ENCODE data around the gene TMEM145. TPM values are rescaled to one million over a fixed set of nuclear protein-coding genes. Genes with fewer than 3 reads are reported as not detected.

Gene TMEM145
- total RNA-seq, 1 donor from 2014 or later, result 18.4 TPM

DNA sequence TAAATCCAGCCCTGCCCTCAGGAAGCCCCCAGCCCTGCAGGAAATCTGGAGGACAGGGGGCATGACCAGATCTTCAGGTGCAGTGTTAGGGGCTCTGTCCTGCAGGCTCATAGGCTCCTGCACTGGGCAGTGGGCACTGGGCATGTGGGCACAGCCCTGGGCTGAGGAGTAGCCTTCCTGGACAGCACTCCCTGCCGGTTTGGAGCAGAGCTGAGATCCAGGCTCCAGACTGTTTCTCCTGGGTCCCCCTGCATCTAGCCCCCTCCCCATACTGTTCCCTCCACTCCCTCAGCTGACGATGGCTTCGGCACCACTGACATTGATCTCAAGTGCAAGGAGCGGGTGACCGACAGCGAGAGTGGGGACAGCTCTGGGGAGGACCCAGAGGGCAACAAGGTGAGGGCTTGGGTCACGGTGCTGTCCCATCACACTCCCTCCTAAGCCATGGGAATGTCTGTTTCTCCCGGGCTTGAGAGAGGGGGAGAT is 23.5 kb upstream of the TMEM145 start:
- TF ChIP-seq, protein P1, sequence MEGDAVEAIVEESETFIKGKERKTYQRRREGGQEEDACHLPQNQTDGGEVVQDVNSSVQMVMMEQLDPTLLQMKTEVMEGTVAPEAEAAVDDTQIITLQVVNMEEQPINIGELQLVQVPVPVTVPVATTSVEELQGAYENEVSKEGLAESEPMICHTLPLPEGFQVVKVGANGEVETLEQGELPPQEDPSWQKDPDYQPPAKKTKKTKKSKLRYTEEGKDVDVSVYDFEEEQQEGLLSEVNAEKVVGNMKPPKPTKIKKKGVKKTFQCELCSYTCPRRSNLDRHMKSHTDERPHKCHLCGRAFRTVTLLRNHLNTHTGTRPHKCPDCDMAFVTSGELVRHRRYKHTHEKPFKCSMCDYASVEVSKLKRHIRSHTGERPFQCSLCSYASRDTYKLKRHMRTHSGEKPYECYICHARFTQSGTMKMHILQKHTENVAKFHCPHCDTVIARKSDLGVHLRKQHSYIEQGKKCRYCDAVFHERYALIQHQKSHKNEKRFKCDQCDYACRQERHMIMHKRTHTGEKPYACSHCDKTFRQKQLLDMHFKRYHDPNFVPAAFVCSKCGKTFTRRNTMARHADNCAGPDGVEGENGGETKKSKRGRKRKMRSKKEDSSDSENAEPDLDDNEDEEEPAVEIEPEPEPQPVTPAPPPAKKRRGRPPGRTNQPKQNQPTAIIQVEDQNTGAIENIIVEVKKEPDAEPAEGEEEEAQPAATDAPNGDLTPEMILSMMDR (conservative IDR thresholded peaks at IDR 0.05), result no peak
- no peaks in the 10 kb centered on the region for H3K9me3 Mint-ChIP-seq
- peaks cover 4% of the 10 kb centered on the region for H3K27me3 Mint-ChIP-seq (ENCODE audit: low read depth)
- DNase-seq (ENCODE audit: low read depth, low spot score), result no peak
- H3K36me3 Mint-ChIP-seq (ENCODE audit: low read depth), result peaks cover 9% of the 10 kb centered on the region
- H3K4me1 Mint-ChIP-seq, result peaks cover 25% of the 10 kb centered on the region
- H3K27ac Mint-ChIP-seq (ENCODE audit: unreplicated experiment), result no peak overlapping the region
- H3K4me3 Mint-ChIP-seq, result peak overlapping the region; percentile 41

DNA sequence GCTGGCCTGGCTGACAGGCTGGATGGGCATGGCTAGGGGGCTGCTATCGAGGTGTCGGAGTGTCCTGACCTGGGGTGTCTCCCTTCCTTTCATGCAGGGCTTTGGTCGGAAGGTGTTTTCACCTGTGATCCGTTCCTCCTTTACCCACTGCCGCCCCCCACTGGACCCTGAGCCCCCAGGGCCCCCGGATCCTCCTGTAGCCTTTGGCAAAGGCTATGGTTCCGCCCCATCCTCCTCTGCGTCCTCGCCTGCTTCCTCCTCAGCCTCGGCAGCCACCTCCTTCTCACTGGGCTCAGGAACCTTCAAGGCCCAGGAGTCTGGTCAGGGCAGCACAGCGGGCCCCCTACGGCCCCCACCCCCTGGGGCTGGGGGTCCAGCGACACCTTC is 23.0 kb upstream of the TMEM145 start:
- DNase-seq (ENCODE audit: low read depth, low spot score), result no peak
- Mint-ChIP-seq H3K9me3 (no peaks in the 10 kb centered on the region), H3K36me3 (ENCODE audit: low read depth) (peaks cover 5% of the 10 kb centered on the region), H3K27ac (ENCODE audit: unreplicated experiment) (no peak overlapping the region), H3K4me1 (peaks cover 20% of the 10 kb centered on the region), H3K4me3 (no peak overlapping the region), H3K27me3 (ENCODE audit: low read depth) (no peaks in the 10 kb centered on the region)
- TF ChIP-seq, protein P1 (conservative IDR thresholded peaks at IDR 0.05), result no peak

DNA sequence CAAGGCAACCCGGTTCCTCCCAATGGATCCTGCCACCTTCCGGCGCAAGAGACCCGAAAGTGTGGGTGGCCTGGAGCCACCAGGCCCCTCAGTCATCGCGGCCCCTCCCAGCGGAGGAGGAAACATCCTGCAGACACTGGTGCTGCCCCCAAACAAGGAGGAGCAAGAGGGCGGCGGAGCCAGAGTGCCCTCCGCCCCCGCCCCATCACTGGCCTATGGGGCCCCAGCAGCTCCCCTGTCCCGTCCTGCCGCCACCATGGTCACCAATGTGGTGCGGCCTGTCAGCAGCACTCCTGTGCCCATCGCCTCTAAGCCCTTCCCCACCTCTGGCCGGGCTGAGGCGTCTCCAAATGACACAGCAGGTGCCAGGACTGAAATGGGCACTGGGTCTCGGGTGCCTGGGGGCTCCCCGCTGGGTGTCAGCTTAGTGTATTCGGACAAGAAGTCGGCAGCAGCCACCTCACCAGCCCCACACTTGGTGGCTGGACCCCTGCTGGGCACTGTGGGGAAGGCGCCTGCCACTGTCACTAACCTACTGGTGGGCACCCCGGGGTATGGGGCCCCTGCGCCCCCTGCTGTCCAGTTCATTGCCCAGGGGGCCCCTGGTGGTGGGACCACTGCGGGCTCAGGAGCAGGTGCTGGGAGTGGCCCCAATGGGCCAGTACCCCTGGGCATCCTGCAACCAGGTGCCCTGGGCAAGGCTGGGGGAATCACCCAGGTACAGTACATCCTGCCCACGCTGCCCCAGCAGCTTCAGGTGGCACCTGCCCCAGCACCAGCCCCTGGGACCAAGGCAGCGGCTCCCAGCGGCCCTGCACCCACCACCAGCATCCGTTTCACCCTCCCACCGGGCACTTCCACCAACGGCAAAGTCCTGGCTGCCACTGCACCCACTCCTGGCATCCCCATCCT is 22.3 kb upstream of the TMEM145 start:
- Mint-ChIP-seq H3K27me3 (ENCODE audit: low read depth) (no peaks in the 10 kb centered on the region), H3K4me3 (no peak overlapping the region), H3K36me3 (ENCODE audit: low read depth) (peaks cover 5% of the 10 kb centered on the region), H3K4me1 (peaks cover 13% of the 10 kb centered on the region), H3K27ac (ENCODE audit: unreplicated experiment) (no peak overlapping the region), H3K9me3 (no peaks in the 10 kb centered on the region)
- TF ChIP-seq, protein P1 (conservative IDR thresholded peaks at IDR 0.05), result peak; percentile 60
- DNase-seq (ENCODE audit: low read depth, low spot score), result peak; percentile 51

DNA sequence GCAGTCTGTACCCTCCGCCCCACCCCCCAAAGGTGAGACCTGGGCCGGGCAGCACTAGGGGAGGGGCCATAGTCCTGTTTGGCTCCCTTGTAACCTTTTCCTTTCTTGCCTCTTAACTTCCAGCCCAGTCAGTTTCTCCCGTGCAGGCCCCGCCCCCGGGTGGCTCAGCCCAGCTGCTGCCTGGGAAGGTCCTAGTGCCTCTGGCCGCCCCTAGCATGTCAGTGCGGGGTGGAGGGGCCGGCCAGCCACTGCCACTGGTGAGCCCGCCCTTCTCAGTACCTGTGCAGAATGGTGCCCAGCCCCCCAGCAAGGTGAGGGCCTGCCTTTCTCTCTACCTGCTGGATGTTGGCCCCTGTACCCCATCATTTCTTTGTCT is 21.7 kb upstream of the TMEM145 start:
- peak overlapping the region; percentile 10 for H3K27ac Mint-ChIP-seq (ENCODE audit: unreplicated experiment)
- H3K4me1 Mint-ChIP-seq, result peaks cover 8% of the 10 kb centered on the region
- DNase-seq (ENCODE audit: low read depth, low spot score), result no peak
- peak overlapping the region; percentile 3 for H3K4me3 Mint-ChIP-seq
- TF ChIP-seq, protein P1 (conservative IDR thresholded peaks at IDR 0.05), result no peak
- peaks cover 2% of the 10 kb centered on the region for H3K27me3 Mint-ChIP-seq (ENCODE audit: low read depth)
- H3K9me3 Mint-ChIP-seq, result no peaks in the 10 kb centered on the region
- peaks cover 5% of the 10 kb centered on the region for H3K36me3 Mint-ChIP-seq (ENCODE audit: low read depth)

DNA sequence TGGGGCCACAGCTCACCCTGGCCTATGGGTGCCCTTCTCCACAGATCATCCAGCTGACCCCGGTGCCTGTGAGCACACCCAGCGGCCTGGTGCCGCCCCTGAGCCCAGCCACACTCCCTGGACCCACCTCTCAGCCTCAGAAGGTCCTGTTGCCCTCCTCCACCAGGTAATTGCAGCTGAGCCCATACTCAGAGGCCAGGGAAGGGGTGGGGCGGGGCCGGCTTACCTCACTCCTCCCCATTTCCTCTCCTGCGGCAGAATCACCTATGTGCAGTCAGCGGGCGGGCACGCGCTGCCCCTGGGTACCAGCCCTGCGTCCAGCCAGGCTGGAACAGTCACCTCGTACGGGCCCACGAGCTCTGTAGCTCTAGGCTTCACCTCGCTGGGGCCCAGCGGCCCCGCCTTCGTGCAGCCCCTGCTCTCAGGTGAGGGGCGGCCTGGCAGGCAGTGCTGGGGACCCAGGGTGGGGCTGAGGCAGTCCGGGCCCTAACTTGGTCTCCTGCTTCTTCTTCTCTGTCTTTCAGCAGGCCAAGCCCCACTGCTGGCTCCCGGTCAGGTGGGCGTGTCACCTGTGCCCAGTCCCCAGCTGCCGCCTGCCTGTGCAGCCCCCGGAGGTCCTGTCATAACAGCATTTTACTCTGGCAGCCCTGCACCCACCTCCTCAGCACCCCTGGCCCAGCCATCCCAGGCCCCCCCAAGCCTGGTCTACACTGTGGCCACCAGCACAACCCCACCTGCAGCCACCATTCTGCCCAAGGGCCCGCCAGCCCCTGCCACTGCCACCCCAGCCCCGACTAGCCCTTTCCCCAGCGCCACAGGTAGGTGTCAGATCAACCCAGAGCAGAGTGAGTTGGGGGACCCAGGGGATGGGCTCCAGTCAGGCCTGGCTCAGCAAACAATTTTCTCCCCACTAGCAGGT is 20.8 kb upstream of the TMEM145 start:
- TF ChIP-seq, protein P1 (conservative IDR thresholded peaks at IDR 0.05), result no peak
- Mint-ChIP-seq H3K4me3 (peak overlapping the region; percentile 3), H3K27ac (ENCODE audit: unreplicated experiment) (no peak overlapping the region), H3K4me1 (peaks cover 8% of the 10 kb centered on the region), H3K36me3 (ENCODE audit: low read depth) (peaks cover 9% of the 10 kb centered on the region), H3K27me3 (ENCODE audit: low read depth) (peaks cover 4% of the 10 kb centered on the region), H3K9me3 (no peaks in the 10 kb centered on the region)
- no peak for DNase-seq (ENCODE audit: low read depth, low spot score)

Data from neural crest cell (in vitro differentiated cells).